Kidney epithelial cell (primary cell): ENCODE results near the gene EZH1. TPM values are rescaled to one million over a fixed set of nuclear protein-coding genes. Genes with fewer than 3 reads are reported as not detected.
"Not testable (repeated sequence)": the region's sequence is repeated elsewhere in the genome, so short reads cannot be mapped to it uniquely, and the experiment has no call there.

Experiments
- DNase-seq: peaks from one replicate; pipeline ENCODE4 v3.0.0-alpha.2; 2010; ENCODE audit warnings: low read depth
- H3K27me3 ChIP-seq: 2 replicates; pipeline ENCODE4 v1.6.0; 2011; ENCODE audit warnings: low read length; ENCODE audit not compliant: control insufficient read depth, insufficient read depth
- H3K36me3 ChIP-seq: 2 replicates; pipeline ENCODE4 v1.5.1; 2011; ENCODE audit warnings: low read length; ENCODE audit not compliant: control insufficient read depth, insufficient read depth
- H3K4me3 ChIP-seq: 2 replicates; pipeline ENCODE4 v1.5.1; 2011; ENCODE audit warnings: low read depth, mild to moderate bottlenecking, control low read depth, low read length
- total RNA-seq: library from RNA; depleted of rRNA; stranded (reverse); fragments of >200 nt; gene quantifications from 2 replicates; pipeline ENCODE4 v1.2.3, GENCODE V29; 2015
- TF ChIP-seq, protein P1 (sequence below): IDR thresholded peaks from 2 replicates; pipeline ENCODE4 v1.5.1; 2011; ENCODE audit warnings: mild to moderate bottlenecking, moderate library complexity, low read length, control low read depth, inconsistent platforms; ENCODE audit not compliant: insufficient read depth, poor library complexity, severe bottlenecking

Gene EZH1
- total RNA-seq, 1 donor from 2014 or later: 14.7 TPM

DNA sequence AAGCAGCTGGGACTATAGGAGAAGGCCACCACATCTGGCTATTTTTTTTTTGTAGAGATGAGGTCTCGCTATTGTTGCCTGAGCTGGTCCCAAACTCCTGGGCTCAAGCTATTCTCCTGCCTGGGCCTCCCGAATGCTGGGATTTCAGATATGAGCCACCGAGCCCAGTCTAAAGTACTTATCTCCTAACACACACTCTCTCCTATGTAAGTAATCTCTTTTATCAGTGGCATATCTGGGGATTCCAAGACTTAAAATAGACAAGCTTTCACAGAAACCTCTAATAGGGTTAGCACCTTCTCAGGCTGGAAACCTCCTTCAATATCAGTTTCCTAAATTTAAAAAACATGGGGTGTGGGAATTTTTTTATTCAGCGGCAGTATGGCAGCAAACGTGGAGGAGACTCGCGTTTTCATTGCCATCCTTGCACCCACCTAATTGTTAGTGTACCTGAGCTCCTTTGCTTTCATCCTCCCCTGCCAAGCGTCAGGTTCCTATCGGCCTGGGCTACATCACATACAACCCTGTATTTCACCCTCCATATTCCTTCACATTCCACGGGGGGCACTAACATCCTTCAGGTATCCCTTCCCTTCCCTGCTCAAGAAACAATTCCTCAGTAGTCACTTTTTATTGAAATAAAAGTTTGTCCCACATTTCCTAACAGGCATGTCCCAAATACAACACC lies 1.1 kb downstream of the EZH1 start:
- no peaks in the 10 kb centered on the region for H3K36me3 ChIP-seq
- peak overlapping the region; percentile 67 for H3K4me3 ChIP-seq
- peak; percentile 4 for DNase-seq
- H3K27me3 ChIP-seq: no peaks in the 10 kb centered on the region
- TF ChIP-seq, protein P1, sequence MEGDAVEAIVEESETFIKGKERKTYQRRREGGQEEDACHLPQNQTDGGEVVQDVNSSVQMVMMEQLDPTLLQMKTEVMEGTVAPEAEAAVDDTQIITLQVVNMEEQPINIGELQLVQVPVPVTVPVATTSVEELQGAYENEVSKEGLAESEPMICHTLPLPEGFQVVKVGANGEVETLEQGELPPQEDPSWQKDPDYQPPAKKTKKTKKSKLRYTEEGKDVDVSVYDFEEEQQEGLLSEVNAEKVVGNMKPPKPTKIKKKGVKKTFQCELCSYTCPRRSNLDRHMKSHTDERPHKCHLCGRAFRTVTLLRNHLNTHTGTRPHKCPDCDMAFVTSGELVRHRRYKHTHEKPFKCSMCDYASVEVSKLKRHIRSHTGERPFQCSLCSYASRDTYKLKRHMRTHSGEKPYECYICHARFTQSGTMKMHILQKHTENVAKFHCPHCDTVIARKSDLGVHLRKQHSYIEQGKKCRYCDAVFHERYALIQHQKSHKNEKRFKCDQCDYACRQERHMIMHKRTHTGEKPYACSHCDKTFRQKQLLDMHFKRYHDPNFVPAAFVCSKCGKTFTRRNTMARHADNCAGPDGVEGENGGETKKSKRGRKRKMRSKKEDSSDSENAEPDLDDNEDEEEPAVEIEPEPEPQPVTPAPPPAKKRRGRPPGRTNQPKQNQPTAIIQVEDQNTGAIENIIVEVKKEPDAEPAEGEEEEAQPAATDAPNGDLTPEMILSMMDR: peak; percentile 4

DNA sequence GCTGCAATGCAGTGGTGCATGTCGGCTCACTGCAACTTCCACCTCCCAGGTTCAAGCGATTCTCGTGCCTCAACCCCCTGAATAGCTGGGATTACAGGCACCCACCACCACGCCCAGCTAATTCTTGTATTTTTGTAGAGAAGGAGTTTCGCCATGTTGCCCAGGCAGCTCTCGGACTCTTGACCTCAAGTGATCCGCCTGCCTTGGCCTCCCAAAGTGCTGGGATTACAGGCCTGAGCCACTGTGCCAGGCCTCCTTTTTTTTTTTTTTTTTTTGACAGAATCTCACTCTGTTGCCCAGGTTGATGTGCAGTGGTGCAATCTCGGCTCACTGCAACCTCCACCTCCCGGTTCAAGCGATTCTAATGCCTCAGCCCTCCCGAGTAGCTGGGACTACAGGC lies 1.9 kb downstream of the EZH1 start:
- not testable (repeated sequence) for H3K4me3 ChIP-seq, H3K27me3 ChIP-seq, DNase-seq, H3K36me3 ChIP-seq

DNA sequence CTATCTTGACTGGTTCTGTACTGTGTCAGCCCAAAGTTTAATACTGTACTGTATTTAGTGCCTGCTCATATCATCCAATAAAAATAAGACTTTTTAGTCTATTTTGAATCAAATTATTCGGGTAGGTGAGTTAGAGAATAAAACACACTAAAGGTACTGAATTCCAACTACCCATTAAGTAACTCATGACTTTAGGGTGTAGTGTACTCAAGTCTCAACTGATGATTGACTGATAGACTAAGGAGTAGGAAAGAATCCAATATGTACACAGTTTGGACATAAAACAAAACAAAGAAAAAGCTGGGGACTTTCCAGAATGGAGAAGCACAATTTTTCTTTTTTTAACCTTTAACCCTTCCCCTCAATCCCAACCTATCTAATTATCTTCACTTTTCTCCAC lies 4.1 kb downstream of the EZH1 start:
- TF ChIP-seq, protein P1: no peak
- no peaks in the 10 kb centered on the region for H3K36me3 ChIP-seq
- no peaks in the 10 kb centered on the region for H3K27me3 ChIP-seq
- H3K4me3 ChIP-seq: no peak overlapping the region
- no peak for DNase-seq

DNA sequence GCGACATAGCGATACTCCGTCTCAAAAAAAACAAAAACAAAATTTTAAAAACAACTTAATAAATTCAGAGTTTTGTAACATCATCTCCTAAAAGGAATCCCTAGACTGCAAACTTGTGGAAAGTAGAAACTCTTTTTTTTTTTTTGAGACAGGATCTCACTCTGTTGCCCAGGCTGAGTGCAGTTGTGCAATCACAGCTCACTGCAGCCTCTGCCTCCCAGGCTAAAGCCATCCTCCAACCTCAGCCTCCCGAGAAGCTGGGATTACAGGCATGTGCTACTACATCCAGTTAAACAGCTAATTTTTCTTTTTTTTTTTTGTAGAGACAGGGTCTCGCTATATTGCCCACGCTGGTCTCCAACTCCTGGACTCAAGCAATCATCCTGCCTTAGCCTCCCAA lies 19.7 kb downstream of the EZH1 start:
- Histone ChIP-seq H3K4me3 (no peak overlapping the region), H3K27me3 (no peaks in the 10 kb centered on the region), H3K36me3 (peaks cover under 1% of the 10 kb centered on the region)
- TF ChIP-seq, protein P1: no peak
- no peak for DNase-seq

DNA sequence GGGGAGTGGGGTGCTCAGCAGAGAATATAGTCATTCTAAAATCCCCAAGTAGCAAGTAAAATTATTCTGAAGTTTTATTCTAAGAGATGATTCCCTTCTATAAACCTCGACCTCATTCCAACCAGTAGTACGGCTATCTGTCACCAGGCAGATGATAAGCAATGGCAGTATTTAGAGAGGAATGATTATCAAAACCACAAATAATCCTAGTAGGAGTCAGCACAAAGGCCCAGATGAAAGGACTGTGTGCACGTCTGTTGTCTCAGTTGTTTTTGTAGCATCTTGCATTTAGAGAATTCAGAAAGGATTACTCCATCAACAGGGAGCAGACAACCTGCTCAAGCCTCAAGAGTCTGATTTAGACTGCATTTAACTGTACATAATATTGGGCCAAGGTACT lies 21.2 kb downstream of the EZH1 start:
- Histone ChIP-seq H3K36me3 (peaks cover 2% of the 10 kb centered on the region), H3K4me3 (no peak overlapping the region), H3K27me3 (no peaks in the 10 kb centered on the region)
- TF ChIP-seq, protein P1: no peak
- no peak for DNase-seq

DNA sequence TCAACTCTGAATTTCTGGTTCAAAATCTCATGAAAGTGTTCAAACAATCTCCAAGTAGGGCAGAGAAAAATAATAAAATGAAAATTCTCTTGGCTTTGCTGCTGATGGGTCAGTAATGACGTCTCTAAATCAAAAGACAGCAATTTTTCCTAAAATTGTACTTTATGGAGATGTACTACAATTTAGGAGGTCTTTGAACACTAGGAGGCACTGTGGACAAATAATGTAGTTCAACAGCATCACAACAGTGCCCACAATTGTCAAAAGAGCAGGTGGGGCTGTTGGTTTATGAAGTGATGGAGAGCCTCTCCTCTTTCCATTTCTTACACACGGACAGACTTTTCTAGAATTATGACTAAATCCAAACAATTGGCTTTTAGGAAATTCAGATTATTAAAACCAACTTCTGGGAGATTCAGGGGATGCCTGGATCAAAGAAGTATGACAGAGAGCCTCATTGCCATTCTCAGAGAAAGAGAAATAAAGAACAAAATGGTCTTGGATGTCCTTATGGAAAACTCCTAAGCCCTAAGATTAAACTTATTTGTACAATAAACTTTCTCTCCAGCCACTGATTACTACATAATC lies 23.8 kb downstream of the EZH1 start:
- TF ChIP-seq, protein P1: peak; percentile 71
- Histone ChIP-seq H3K4me3 (no peak overlapping the region), H3K27me3 (no peaks in the 10 kb centered on the region), H3K36me3 (peaks cover 2% of the 10 kb centered on the region)
- DNase-seq: peak; percentile 38
